T-helper 9 cell (primary cell): ENCODE data around the gene APLF.
"Not testable (repeated sequence)": the region's sequence is repeated elsewhere in the genome, so short reads cannot be mapped to it uniquely, and the experiment has no call there.

Source experiments
- DNase-seq: peaks from one replicate; pipeline ENCODE4 v3.0.0-alpha.2; 2020

The APLF gene

GRCh38 chr2:68441179-68441993, 26.0 kb upstream of the APLF start:
- peak; percentile 82 for DNase-seq

GRCh38 chr2:68441994-68442322, 25.4 kb upstream of the APLF start:
- no peak for DNase-seq

GRCh38 chr2:68446425-68446824, 21.0 kb upstream of the APLF start:
- not testable (repeated sequence) for DNase-seq

- DNase-seq: no peak
Measured at GRCh38 chr2:68447118-68447517, 20.3 kb upstream of the APLF start.

GRCh38 chr2:68448671-68449653, 18.4 kb upstream of the APLF start:
- DNase-seq: no peak

- no peak for DNase-seq
Measured at GRCh38 chr2:68452158-68452900, 15.1 kb upstream of the APLF start.

- no peak for DNase-seq
Measured at GRCh38 chr2:68453761-68454360, 13.5 kb upstream of the APLF start.

- no peak for DNase-seq
Measured at GRCh38 chr2:68454719-68455118, 12.7 kb upstream of the APLF start.

- no peak for DNase-seq
Measured at GRCh38 chr2:68456198-68456597, 11.2 kb upstream of the APLF start.

GRCh38 chr2:68458981-68459380, 8.4 kb upstream of the APLF start:
- DNase-seq: no peak

- DNase-seq: no peak
Measured at GRCh38 chr2:68463287-68463877, 4.0 kb upstream of the APLF start.

- no peak for DNase-seq
Measured at GRCh38 chr2:68464651-68465050, 2.7 kb upstream of the APLF start.

- DNase-seq: no peak
Measured at GRCh38 chr2:68465081-68465916, 2.1 kb upstream of the APLF start.

GRCh38 chr2:68466361-68466777, 1.0 kb upstream of the APLF start:
- DNase-seq: peak; percentile 41

GRCh38 chr2:68466778-68467076, 658 bp upstream of the APLF start:
- no peak for DNase-seq

- no peak for DNase-seq
Measured at GRCh38 chr2:68468801-68469200, 1.4 kb downstream of the APLF start.

- no peak for DNase-seq
Measured at GRCh38 chr2:68469935-68470334, 2.5 kb downstream of the APLF start.

GRCh38 chr2:68471385-68471784, 4.0 kb downstream of the APLF start:
- DNase-seq: no peak

GRCh38 chr2:68472796-68473414, 5.5 kb downstream of the APLF start:
- no peak for DNase-seq

- no peak for DNase-seq
Measured at GRCh38 chr2:68475110-68475509, 7.7 kb downstream of the APLF start.

- no peak for DNase-seq
Measured at GRCh38 chr2:68475576-68475975, 8.2 kb downstream of the APLF start.
